GM18505 (cell line): ENCODE measurements around the gene HACE1.

ENCODE experiments used
- ATAC-seq: cut with Tn5 transposase; IDR thresholded peaks from one replicate; pipeline ENCODE4 v1.9.1; 2021; ENCODE audit not compliant: unreplicated experiment
- POLR2A ChIP-seq: IDR thresholded peaks from 4 replicates; pipeline ENCODE4 v1.6.1; 2011; ENCODE audit warnings: borderline replicate concordance; ENCODE audit not compliant: insufficient read depth, insufficient read length; ENCODE audit errors: extremely low read depth

Gene HACE1

GRCh38 chr6:104736545-104736944 is 123.2 kb downstream of the HACE1 start:
- TF ChIP-seq POLR2A, result no peak
- ATAC-seq, result no peak

GRCh38 chr6:104730450-104730849 is 129.3 kb downstream of the HACE1 start:
- no peak for TF ChIP-seq POLR2A
- no peak for ATAC-seq

DNA sequence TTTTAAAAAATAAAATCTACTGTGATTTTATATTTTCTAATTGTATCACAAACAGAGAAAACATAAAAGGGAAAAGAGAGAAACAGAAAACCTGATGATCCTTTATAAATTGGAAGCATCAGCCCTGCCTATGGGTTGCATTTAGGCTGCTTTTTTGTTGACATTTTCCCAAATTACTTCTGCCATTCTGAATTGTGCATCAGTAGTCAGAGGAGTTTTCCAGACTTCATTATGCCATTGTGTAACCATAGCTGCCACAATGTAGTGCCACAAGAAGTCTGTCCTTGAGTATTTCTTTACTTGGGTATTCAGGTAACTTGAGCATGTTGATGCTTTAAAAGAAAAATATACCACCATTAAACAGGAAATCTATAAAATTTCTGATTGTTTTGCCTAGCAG is 130.3 kb downstream of the HACE1 start:
- no peak for TF ChIP-seq POLR2A
- no peak for ATAC-seq

- ATAC-seq, result no peak
- no peak for TF ChIP-seq POLR2A
These were observed 131.3 kb downstream of the HACE1 start for GRCh38 chr6:104728448-104728847.

DNA sequence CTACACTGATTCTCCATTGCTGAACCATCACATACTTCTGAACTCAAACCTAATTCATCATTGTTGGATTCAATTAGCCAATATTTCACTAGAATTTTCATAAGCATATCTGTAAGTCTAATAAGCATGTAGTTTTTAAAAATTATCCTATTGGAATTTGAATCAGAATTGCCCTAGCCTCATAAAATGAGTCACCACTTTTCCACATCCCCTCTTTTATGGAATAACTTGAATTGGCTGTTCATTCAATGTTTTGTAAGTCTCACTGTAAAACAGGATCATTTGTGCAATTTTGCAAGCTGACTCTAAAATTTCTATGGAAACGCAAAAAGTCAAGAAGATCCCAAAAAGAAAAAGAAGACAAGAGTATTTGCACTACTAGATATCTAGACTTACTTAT is 141.0 kb downstream of the HACE1 start:
- no peak for ATAC-seq
- TF ChIP-seq POLR2A, result no peak

DNA sequence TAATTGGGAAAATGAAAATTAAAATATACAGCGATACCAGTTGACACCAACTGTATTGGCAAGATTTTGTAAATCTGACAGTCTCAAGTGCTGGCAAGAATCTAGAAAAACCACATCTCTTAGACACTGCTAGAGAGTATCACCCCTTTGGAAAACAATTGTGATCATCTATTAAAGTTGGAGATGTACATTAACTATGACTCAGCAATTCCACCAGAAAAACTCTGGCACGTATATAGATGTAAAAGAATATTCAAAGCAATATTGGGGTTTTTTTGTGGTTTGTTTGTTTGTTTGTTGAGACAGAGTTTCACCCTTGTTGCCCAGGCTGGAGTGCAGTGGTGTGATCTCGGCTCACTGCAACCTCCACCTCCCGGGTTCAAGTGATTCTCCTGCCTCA is 142.9 kb downstream of the HACE1 start:
- no peak for TF ChIP-seq POLR2A
- ATAC-seq, result no peak

DNA sequence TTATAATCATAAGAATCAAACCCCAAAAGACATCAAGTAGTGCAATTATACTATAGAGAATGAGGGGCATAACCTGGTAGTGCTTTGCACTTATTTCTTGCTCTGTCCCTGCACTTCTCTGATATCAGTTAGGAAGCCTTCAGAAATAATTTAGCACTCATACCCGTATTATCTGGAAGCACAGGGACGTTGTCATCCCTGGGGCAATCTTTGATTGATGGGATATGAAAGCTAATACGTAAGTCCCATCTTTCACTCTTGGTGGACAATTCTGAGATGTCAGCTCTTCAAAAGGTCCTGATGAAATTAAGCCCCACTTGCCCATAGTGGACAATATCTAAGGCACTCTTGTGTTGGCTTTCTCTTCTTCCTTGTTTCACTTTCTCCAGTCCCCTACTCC is 144.9 kb downstream of the HACE1 start:
- no peak for ATAC-seq
- TF ChIP-seq POLR2A, result no peak

GRCh38 chr6:104713982-104714381 is 145.7 kb downstream of the HACE1 start:
- no peak for ATAC-seq
- no peak for TF ChIP-seq POLR2A

DNA sequence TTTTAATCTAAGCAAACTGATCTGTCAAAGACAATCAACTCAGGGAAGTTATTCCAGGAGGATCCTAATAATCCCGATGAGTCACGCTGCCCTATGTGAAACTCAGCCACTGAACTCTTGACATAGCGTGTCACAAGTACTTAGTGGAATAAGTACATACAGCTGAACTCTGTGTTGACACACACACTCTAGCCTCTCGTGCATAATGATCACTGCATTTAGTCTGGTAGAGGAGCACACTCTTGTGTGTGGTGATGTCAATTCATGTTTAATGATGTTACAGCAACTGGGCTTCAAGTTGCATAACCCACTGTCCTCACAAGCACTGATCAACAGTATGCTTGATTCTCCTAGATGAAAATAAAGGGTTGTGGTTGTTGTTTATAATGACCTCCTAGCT is 148.3 kb downstream of the HACE1 start:
- ATAC-seq, result no peak
- no peak for TF ChIP-seq POLR2A

- ATAC-seq, result no peak
- TF ChIP-seq POLR2A, result no peak
These were observed 149.0 kb downstream of the HACE1 start for GRCh38 chr6:104710543-104711335.

DNA sequence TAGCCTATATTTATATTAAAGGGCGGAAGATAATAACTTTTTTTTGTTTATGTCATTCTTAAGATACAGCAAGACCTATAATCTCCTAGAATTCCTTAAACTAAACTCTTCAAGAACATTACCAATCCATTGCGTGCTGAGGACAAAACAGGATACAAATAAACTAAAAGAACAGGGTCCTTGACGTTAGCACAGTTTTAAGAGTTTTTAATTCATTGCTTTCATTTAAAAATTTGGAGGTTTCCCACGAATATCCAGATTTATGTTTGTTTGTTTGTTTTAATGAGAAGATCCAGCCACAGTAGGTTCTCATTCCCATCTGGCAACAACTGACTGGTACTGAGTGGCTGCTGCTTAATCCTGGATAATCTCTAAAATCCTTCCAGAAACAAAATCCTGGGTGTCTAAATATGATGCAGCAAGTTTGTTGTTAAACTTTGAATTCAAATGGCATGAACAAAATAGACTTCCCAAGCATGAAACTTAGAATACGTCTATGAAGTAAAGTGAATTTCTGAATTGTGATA is 153.7 kb downstream of the HACE1 start:
- no peak for ATAC-seq
- no peak for TF ChIP-seq POLR2A

DNA sequence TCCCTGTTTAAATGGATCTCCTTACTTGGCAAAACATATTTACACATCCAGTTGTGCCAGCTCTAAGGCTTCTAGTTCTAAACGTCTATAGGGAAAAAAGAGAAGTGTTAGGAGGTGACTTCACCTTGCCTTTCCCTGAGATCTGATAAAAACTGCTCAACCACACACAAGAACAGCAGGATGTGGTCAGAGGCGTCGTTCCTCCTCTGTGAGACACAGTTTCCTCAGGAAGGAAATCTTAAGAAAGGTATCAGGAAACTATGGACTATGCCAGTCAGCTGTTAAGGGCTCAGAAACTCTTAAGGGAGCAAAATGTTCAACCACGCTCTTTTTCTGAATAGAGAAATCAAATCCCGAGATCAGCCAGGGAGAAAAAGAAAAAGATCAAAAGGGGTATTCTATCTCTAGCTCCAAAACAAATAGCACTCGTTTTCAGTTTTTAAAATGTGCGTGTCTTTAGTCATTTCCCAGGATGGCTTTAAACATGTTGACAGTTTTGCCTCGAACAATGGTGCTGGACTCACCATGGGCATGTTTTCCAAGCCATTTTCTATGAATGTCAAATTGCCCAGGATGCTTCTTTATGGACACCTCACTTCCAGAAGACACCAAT is 154.5 kb downstream of the HACE1 start:
- ATAC-seq, result no peak
- TF ChIP-seq POLR2A, result no peak

DNA sequence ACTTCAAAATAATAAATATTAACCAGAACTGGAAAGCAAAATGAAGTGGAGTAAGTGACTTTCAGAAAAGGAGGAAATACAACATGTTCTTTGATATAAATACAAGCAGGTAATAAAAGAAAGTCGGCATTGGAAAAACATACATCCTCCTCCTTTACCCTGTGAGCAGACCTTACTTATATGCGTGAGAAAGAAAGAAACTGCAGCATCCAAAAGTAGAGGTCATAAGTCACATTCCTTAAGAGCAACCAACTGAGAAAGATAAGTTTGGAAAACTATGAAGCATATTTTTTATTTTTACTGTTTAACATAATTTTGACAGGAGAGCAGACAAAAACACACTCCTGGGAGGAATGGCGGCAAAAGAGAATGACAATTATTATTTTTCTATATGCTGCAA is 155.5 kb downstream of the HACE1 start:
- ATAC-seq, result no peak
- no peak for TF ChIP-seq POLR2A

DNA sequence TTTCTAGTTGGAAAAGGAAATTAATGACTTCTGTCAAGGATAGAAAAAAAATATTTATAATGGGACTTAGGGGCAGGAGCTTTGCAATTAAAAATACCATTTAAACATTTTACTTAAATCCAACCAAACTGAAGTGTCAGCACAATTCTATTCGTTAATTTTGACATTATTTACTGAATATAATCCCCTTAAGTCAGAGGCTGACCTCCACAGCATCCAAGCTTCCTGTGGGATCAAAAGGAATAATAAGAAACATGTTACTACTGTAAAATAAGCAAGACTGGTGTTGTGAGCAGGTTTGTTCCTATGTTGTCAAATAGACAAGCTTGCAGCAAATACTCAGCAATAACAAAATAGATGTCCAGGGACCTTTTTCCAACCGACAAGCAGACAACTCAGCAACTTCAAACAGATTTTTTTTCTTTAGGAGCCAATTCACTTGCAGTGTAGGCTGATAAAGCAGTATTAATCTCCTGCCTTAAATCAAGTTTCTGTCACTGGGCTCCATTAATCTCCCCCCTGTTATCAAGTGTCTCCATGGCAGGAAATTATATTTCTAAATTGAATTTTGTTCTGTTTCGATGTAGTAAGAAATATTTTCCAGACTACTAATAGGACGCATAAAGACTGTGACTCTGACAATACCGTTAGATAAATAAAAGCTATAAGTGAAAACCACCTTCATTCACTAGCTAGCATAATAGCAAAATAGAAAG is 157.4 kb downstream of the HACE1 start:
- no peak for TF ChIP-seq POLR2A
- no peak for ATAC-seq

GRCh38 chr6:104700371-104701185 is 159.1 kb downstream of the HACE1 start:
- no peak for ATAC-seq
- no peak for TF ChIP-seq POLR2A
